Ishikawa (cell line): ENCODE results near the gene ZNF93.

Experiments used
- CREB1 ChIP-seq: IDR thresholded peaks from 2 replicates; pipeline ENCODE4 v1.6.1; 2012; ENCODE audit warnings: low read depth
- EP300 ChIP-seq: IDR thresholded peaks from 2 replicates; pipeline ENCODE4 v1.6.1; 2012; ENCODE audit warnings: borderline replicate concordance
- RAD21 ChIP-seq: IDR thresholded peaks from 2 replicates; pipeline ENCODE4 v1.6.1; 2012; ENCODE audit warnings: low read depth
- TAF1 ChIP-seq: IDR thresholded peaks from 2 replicates; pipeline ENCODE4 v1.6.1; 2012; ENCODE audit warnings: low read depth, mild to moderate bottlenecking
- TCF12 ChIP-seq: IDR thresholded peaks from 2 replicates; pipeline ENCODE4 v1.6.1; 2012; ENCODE audit warnings: low read depth
- ZBTB7A ChIP-seq: IDR thresholded peaks from 2 replicates; pipeline ENCODE4 v1.6.1; 2012; ENCODE audit warnings: low read depth
- TF ChIP-seq, protein P1 (sequence below): IDR thresholded peaks from 2 replicates; pipeline ENCODE4 v1.6.1; 2012; ENCODE audit warnings: low read depth, mild to moderate bottlenecking
- TF ChIP-seq, protein P2 (sequence below): IDR thresholded peaks from 2 replicates; pipeline ENCODE4 v1.6.1; 2012
- TF ChIP-seq, protein P3 (sequence below): IDR thresholded peaks from 2 replicates; pipeline ENCODE4 v1.6.1; 2012

DNA sequence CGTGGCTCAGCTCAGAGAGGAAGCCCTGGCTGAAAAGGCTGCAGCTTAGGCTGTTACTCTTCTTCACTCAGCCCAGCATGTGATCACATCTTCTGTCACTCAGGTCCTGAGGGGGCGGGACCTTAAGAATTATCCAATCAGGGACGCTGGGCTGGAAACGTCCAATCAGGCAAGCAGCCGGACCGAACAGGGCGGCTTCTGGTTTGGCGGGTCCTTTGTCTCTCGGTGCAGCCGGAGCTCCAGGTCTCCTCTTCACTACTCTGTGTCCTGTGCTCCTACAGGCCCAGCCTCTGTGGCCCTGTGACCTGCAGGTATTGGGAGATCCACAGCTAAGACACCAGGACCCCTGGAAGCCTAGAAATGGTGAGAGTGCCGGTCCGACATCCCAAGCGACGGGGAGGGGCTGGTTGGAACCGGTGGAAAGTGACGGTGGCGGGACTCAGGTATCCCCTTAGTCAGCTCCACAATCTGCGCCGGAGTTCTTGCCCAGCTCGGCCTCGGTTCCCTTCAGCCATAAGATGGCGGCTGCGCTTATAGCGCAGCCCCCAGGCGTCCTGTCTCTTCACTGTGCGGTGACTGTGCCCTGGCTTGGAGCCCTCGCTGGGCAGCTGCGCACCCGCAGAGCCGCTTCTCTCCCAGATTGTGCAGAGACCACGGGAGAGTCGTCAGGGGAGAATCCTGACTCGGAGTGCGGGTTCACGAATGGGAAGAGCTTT lies at the start of gene ZNF93:
- TF ChIP-seq, protein P1, sequence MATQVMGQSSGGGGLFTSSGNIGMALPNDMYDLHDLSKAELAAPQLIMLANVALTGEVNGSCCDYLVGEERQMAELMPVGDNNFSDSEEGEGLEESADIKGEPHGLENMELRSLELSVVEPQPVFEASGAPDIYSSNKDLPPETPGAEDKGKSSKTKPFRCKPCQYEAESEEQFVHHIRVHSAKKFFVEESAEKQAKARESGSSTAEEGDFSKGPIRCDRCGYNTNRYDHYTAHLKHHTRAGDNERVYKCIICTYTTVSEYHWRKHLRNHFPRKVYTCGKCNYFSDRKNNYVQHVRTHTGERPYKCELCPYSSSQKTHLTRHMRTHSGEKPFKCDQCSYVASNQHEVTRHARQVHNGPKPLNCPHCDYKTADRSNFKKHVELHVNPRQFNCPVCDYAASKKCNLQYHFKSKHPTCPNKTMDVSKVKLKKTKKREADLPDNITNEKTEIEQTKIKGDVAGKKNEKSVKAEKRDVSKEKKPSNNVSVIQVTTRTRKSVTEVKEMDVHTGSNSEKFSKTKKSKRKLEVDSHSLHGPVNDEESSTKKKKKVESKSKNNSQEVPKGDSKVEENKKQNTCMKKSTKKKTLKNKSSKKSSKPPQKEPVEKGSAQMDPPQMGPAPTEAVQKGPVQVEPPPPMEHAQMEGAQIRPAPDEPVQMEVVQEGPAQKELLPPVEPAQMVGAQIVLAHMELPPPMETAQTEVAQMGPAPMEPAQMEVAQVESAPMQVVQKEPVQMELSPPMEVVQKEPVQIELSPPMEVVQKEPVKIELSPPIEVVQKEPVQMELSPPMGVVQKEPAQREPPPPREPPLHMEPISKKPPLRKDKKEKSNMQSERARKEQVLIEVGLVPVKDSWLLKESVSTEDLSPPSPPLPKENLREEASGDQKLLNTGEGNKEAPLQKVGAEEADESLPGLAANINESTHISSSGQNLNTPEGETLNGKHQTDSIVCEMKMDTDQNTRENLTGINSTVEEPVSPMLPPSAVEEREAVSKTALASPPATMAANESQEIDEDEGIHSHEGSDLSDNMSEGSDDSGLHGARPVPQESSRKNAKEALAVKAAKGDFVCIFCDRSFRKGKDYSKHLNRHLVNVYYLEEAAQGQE = no peak
- TF ChIP-seq TAF1 (no peak), EP300 (no peak), ZBTB7A (no peak), TCF12 (no peak), CREB1 (no peak), RAD21 (no peak)
- TF ChIP-seq, protein P2, sequence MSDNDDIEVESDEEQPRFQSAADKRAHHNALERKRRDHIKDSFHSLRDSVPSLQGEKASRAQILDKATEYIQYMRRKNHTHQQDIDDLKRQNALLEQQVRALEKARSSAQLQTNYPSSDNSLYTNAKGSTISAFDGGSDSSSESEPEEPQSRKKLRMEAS = no peak
- TF ChIP-seq, protein P3, sequence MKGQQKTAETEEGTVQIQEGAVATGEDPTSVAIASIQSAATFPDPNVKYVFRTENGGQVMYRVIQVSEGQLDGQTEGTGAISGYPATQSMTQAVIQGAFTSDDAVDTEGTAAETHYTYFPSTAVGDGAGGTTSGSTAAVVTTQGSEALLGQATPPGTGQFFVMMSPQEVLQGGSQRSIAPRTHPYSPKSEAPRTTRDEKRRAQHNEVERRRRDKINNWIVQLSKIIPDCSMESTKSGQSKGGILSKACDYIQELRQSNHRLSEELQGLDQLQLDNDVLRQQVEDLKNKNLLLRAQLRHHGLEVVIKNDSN = no peak
